NCI-H1694 treated with DMSO at 0.1 percent for 48 hours (cell line): ENCODE measurements around the gene PCDHB12.
"Not testable (repeated sequence)": the region's sequence is repeated elsewhere in the genome, so short reads cannot be mapped to it uniquely, and the experiment has no call there.

Source experiments
- DNase-seq: peaks from one replicate; lab custom pipeline; 2025; lab: John Stamatoyannopoulos, UW

PCDHB12 gene

DNA sequence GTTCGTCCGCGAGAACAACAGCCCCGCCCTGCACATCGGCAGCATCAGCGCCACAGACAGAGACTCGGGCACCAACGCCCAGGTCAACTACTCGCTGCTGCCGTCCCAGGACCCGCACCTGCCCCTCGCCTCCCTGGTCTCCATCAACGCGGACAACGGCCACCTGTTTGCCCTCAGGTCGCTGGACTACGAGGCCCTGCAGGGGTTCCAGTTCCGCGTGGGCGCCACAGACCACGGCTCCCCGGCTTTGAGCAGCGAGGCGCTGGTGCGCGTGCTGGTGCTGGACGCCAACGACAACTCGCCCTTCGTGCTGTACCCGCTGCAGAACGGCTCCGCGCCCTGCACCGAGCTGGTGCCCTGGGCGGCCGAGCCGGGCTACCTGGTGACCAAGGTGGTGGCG lies 1.8 kb downstream of the PCDHB12 start:
- not testable (repeated sequence) for DNase-seq

DNA sequence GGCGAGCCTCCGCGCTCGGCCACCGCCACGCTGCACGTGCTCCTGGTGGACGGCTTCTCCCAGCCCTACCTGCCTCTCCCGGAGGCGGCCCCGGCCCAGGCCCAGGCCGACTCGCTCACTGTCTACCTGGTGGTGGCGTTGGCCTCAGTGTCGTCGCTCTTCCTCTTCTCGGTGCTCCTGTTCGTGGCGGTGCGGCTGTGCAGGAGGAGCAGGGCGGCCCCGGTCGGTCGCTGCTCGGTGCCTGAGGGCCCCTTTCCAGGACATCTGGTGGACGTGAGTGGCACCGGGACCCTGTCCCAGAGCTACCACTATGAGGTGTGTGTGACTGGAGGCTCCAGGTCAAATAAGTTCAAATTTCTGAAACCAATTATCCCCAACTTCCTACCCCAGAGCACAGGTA lies 2.3 kb downstream of the PCDHB12 start:
- not testable (repeated sequence) for DNase-seq

DNA sequence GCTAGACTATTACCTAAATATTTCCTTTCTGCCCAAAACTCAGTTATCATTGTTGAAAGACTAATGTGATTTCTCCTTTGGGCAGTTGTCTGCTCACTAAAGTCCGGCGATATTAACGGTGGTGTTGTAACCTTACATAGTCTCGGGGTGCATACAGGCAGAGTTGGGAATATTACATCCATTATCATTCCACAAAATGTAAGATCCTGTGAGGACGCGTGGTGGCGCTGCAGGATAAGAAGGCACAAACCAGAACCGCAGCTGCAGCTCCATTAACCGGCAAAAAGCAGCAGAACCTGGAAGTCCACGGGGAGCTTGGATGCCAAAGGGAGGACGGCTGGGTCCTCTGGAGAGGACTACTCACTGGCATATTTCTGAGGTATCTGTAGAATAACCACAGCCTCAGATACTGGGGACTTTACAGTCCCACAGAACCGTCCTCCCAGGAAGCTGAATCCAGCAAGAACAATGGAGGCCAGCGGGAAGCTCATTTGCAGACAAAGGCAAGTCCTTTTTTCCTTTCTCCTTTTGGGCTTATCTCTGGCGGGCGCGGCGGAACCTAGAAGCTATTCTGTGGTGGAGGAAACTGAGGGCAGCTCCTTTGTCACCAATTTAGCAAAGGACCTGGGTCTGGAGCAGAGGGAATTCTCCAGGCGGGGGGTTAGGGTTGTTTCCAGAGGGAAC lies 5.3 kb downstream of the PCDHB12 start, which contains the start of gene PCDHB13:
PCDHB13 (plus strand) TSS at position 264 of the 684 bp plus-strand sequence; CDS start at position 469, 205 bp downstream.
- not testable (repeated sequence) for DNase-seq

GRCh38 chr5:141214583-141214982 lies 6.1 kb downstream of the PCDHB12 start:
- DNase-seq, result not testable (repeated sequence)

DNA sequence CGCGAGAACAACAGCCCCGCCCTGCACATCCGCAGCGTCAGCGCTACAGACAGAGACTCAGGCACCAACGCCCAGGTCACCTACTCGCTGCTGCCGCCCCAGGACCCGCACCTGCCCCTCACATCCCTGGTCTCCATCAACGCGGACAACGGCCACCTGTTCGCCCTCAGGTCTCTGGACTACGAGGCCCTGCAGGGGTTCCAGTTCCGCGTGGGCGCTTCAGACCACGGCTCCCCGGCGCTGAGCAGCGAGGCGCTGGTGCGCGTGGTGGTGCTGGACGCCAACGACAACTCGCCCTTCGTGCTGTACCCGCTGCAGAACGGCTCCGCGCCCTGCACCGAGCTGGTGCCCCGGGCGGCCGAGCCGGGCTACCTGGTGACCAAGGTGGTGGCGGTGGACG lies 7.0 kb downstream of the PCDHB12 start:
- DNase-seq, result not testable (repeated sequence)

DNA sequence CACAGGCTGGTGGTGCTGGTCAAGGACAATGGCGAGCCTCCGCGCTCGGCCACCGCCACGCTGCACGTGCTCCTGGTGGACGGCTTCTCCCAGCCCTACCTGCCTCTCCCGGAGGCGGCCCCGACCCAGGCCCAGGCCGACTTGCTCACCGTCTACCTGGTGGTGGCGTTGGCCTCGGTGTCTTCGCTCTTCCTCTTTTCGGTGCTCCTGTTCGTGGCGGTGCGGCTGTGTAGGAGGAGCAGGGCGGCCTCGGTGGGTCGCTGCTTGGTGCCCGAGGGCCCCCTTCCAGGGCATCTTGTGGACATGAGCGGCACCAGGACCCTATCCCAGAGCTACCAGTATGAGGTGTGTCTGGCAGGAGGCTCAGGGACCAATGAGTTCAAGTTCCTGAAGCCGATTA lies 7.5 kb downstream of the PCDHB12 start:
- not testable (repeated sequence) for DNase-seq

GRCh38 chr5:141223112-141223783 lies 14.7 kb downstream of the PCDHB12 start, which contains the start of gene PCDHB14:
PCDHB14 (plus strand) TSS chr5:141223343; CDS start chr5:141223506, 163 bp downstream.
- peak; percentile 6 for DNase-seq

DNA sequence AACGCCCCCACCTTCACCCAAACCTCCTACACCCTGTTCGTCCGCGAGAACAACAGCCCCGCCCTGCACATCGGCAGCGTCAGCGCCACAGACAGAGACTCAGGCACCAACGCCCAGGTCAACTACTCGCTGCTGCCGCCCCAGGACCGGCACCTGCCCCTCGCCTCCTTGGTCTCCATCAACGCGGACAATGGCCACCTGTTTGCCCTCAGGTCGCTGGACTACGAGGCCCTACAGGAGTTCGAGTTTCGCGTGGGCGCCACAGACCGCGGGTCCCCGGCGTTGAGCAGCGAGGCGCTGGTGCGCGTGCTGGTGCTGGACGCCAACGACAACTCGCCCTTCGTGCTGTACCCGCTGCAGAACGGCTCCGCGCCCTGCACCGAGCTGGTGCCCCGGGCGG lies 16.3 kb downstream of the PCDHB12 start:
- not testable (repeated sequence) for DNase-seq

- not testable (repeated sequence) for DNase-seq
Measured at GRCh38 chr5:141225421-141225820, 16.9 kb downstream of the PCDHB12 start.

GRCh38 chr5:141234109-141234667 lies 25.7 kb downstream of the PCDHB12 start:
- DNase-seq, result no peak

DNA sequence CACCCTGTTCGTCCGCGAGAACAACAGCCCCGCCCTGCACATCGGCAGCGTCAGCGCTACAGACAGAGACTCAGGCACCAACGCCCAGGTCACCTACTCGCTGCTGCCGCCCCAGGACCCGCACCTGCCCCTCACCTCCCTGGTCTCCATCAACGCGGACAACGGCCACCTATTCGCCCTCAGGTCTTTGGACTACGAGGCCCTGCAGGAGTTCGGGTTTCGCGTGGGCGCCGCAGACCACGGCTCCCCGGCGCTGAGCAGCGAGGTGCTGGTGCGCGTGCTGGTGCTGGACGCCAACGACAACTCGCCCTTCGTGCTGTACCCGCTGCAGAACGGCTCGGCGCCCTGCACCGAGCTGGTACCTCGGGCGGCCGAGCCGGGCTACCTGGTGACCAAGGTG lies 27.4 kb downstream of the PCDHB12 start:
- not testable (repeated sequence) for DNase-seq

- DNase-seq, result no peak
Measured at GRCh38 chr5:141236516-141237313, 28.2 kb downstream of the PCDHB12 start.

- DNase-seq, result no peak
Measured at GRCh38 chr5:141241496-141241895, 33.0 kb downstream of the PCDHB12 start.

- no peak for DNase-seq
Measured at GRCh38 chr5:141245250-141245717, 36.8 kb downstream of the PCDHB12 start, which contains the start of gene PCDHB15. PCDHB15 (plus strand) TSS chr5:141245395; CDS start chr5:141245579, 184 bp downstream.

- not testable (repeated sequence) for DNase-seq
Measured at GRCh38 chr5:141246971-141247370, 38.5 kb downstream of the PCDHB12 start.

GRCh38 chr5:141247434-141247833 lies 38.9 kb downstream of the PCDHB12 start:
- not testable (repeated sequence) for DNase-seq

DNA sequence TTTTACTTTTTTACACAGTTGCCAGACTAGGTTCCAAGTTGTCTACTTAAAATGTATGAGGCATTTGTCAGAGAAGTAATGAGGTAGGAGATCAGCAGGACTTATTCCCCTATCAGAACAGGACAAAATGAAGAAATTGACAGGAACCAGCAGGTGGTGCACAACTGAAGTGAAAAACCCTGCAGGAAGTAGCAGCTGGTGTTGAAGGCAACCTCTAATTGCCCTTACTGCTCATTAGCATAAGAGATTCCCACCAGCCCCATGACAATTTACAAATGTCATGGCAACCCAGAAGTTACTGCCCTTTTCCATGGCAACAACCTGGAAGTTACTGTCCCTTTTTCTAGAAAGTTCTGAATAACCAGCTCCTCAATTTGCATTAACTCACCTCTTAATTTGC lies 42.1 kb downstream of the PCDHB12 start:
- DNase-seq, result no peak

- DNase-seq, result no peak
Measured at GRCh38 chr5:141258464-141258863, 49.9 kb downstream of the PCDHB12 start.

DNA sequence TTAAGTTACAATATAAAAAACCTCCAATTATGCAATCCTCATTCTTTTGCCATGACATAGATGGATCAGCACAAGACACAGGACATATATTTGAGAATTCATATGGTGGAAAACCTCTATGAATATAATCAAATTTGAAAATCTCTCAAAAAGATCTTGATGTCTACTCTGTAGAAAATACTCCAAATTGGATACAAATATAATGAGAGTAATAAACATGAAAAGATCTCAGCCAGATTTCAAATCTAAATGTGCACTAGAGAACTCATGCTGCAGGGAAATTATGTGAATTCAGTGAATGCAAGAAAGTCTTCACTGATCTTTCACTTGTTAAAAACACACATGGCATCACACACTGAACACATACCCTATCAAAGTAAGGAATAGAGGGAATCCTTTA lies 50.4 kb downstream of the PCDHB12 start:
- DNase-seq, result no peak

DNA sequence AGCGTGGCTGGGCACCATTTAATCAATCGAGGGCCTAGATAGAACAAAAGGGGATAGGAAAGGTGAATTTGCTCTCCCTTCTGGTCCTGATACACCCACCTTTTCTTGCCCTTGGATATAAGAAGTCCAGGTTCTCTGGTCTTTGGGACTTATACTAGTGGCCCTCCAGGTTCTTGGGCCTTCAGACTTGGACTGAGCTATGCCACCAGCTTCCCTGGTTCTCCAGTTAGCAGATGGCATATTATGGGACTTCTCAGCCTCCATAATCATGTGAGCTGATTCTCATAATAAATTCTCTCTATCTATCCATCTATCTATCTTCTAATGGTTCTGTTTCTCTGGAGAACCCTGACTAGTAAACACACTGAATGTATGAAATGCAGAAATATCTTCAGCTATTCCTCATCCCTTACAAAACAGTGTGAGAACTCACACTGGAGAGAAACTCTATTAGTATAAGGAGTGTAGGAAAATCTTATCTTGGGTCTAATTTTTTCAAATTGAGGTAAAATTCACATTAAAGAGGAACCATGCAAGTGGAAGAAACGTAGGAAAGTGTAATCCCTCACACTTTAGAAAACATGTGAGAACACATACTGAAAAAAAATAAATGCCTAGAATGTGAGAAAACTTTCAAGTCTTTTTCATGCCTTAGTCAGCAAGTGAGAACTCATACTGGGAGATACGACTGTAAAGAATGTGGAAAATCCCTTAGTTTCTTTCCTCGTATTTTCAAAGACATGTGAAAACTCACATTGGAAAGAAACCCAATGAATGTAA lies 52.1 kb downstream of the PCDHB12 start:
- no peak for DNase-seq

- no peak for DNase-seq
Measured at GRCh38 chr5:141261238-141261546, 52.7 kb downstream of the PCDHB12 start.
